Stimulated activated CD4-positive, alpha-beta T cell treated with anti-CD3 and anti-CD28 coated beads, Interleukin-1b, Interleukin-23, amount 100 ng/mL, for 4 hours (primary cell): ENCODE measurements around the gene CEACAM5.
"Not testable (repeated sequence)": the region's sequence is repeated elsewhere in the genome, so short reads cannot be mapped to it uniquely, and the experiment has no call there.

ENCODE experiments used
- DNase-seq, 2 donors: peaks; one replicate each; pipeline ENCODE4 v3.0.0-alpha.2; 2020; ENCODE audit warnings: low read depth in 2 of 2

Gene CEACAM5

DNA sequence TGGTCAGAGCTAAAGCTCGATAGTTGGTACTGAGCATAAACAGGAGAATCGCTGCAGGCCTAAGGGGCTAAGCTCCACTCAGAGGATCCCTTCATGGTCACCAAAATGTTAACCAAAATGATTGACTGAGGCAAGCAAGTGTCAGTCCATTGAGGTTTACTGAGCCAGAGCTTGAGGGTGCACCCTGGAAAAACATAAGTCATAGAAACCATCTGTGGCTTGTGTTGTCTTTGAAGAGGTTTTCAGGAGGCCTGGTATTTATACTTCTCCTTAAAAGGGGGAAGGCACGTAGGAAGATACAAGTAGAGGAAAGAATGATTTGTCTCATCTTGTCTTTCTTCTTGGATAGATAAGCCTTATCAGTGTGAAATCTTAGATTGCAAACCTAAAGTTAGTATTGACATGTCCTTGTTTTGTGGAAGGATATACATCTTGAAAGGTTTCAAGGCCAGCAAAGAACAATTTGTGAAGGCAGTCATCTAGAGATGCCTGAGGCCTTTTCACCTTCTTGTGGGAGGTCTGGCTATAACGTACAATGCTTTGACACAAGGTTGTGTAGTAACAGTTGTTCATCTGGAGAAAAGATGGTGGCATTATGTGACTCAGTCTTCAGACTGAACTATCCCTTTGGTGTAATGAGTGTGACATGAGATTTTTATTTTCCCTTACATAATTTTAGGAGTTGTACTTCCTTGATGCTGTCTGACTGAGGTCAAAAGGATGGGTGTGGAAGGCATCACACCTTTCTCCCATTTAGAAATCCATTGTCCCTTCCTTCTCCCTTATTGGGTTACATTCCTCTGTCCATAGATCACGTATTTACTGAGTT, 32.2 kb downstream of the CEACAM5 start:
- DNase-seq: no peak

DNA sequence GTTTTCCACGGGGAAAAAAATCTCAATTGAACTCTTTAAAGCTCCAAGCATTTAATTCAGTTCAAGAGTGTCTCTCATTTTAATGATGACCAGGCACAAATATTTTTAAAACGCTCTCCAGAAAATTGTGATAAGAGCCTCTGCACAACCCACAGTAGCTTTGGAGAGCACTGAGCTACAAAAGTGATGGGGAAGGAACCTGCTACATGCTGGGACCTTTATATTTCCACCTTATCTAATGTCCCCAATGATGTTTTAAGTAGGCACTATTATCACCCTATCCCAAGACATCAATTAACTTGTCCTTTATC, 32.8 kb downstream of the CEACAM5 start:
- DNase-seq: no peak

DNA sequence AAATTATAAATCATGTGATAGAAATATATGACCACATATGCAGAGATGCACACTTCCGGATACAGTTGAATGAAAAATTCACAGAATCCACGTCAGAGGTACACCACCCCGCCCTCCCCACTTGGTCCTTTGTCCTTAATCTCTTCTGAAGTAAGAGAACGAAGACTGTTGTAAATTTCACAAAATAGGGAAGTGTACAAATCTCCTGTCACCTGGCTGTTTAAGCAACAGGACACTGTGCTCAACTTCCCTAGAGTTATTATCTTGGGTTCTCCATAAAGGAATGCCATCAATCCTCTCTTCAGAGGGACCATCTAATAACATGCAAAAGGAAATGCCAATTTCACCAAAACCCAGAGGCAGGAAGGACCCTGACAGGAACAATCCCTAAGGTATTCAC, 36.4 kb downstream of the CEACAM5 start:
- DNase-seq: no peak

DNA sequence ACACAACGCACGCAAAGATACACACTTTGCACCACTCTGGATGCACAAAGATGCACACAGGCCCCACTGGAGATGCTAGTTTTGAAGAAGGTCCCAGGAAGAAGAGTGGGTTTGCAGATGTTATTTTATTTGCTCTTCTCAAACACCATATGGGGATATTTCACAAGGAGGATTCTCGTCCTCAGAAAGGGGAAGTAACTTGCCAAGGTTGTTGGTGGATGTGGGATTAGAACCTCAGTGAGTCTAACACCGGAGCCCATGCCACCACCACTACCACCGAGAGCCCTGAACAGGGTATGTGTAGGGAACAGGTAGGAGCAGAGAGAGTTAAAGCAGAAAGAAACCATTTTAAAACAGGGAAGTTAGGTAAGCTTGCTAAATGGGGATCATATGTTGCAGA, 37.3 kb downstream of the CEACAM5 start:
- no peak for DNase-seq

DNA sequence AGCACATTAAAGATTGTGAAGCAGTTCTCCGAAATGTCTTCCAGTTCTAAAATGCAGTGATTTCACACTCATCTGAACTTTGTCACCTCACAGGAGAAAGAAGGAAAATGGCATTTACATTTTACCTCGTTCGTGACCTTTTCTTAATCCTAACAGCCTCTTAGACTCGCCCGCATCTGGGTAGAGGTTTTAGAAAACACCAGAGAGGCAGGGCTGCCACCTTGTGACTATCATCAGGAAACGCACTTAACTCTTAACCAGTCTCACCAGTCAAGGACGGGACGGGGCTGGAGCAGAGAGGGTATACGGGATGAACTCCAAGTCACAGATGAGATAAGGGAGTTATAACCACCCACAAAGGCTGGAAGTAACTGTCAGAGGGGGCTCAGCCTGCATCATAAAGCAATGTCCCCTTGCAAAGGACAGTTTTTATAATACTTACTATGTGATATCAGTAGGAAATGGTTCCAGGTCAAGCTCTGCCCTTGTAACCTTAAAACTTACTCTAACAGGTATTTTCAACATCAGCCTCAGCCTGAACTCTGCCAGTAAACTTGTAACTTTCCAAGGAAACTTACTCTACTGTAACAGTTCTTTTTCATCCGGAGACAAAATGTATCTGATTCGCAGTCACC, 38.3 kb downstream of the CEACAM5 start:
- peak; percentile 16 to 20 for DNase-seq

DNA sequence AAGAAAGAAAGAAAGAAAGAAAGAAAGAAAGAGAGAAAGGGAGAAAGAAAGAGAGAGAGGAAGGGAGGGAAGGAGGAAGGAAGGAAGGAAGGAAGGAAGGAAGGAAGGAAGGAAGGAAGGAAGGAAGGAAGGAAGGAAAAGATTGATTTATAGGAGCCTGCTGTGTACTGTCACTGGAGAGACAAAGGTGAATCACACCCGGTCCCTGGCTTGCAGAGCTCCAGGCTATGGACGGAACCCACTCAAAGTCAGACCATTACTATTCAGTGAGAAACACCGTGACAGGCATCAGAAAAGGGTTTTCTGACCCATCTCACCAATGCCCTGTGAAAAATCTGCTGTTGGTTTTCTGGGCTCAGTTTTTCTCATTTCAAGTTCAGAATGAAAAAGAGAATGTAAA, 39.6 kb downstream of the CEACAM5 start:
- no peak for DNase-seq

DNA sequence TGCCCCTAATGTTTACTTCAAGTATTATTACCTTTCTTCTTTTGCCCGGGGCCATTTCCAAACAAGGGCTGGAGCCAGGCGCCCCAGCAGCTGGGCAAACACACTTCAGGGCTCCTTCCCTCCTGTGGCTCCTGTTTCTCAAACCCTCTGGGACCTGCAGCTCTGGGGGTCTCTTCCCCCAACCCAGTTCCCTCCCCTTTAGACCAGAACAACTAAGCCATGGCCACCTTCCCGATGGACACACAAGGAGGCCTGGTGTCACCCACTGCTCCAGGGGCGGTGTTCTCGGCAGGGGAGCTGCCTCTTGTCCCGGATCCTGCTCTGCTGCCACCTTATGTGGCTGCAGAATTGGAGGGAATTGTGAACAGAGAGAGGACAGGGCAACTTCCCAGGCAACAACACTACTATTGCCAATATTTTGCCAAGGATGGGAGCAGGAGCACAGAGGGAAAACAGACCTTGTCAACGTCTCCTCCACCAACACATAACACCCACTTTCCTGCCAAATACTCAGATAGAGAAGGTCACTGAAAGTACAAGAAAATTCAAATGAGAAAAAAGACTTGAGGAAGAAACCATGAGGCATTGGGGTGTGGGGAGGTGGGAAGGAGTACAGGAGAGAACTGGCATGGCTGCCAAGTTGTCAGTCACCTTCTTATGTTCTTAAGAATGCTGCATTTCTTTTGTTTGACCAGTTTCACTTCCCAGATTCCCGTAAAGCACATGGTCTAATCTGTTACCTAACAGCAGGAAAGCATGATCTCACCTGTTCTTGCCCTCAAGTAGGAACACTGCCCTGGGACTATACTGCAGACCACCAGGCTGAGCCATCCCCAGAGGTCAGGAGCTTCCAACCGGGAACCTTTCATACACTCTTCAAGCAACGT, 42.1 kb downstream of the CEACAM5 start:
- DNase-seq: not testable (repeated sequence)

DNA sequence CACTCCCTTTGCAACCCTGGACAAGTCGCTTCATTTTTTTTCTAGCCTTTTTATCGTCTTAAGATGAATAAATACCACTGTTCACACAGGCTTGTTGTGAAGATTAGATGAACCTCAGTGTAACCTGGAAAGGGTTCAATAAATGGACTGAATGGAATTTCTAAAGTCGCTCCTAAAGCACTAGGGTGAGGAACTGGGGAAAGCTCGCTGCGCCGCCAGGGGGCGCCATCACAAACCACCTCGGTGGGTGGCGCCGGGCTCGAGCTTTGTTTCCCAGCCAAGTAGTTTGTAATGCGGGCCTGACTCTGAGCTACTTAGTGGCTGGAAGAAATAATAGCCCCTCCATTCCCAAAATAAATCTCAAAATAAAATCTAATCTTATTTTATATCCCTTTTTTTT, 44.7 kb downstream of the CEACAM5 start:
- DNase-seq: peak; percentile 79 to 82

DNA sequence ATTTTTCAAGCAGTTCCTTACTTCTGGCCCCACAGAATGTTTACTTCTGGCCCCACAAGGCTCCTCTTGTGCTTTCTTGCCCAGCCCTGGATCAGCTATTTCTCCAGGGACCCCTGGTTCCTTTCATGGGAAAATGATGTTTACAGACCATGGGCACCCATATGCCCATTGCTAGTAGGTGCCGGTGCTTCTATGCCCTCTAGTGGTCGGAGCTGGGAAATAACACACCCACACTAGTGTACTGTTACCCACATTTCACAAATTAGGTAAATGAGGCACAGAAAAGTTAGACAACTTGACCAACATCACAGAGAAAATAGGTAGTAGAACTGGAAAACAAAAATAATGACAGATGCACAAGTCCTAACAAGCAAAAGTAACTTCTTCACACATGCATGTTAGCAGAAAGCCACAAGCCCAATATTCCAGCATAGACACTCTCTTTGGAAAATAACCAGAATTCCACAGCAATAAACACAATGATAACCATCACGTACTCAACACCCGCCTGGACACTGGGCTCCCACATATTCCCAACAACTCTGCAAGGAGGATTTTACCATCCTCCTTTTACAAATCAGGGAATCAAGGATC, 45.6 kb downstream of the CEACAM5 start:
- peak; percentile 54 to 71 for DNase-seq

DNA sequence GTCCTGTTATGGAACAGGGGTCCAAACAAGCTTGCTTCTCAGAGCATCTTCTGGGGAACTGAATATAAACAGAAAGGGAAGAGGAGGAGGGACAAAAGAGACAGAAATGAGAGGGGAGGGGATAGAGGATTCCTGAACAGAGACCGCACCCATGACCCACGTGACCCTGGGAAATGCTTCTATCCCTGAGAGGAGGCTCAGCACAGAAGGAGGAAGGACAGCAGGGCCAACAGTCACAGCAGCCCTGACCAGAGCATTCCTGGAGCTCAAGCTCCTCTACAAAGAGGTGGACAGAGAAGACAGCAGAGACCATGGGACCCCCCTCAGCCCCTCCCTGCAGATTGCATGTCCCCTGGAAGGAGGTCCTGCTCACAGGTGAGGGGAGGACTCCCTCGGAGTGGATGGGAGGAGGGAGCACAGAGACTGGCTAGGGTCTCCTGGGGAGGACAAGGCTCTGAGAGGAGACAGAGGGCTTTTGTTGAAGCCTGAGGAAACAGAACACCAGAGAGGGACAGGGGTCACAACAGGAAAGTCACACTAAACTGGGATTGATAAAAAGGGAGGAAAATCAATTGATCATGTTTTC, 47.0 kb downstream of the CEACAM5 start, which contains the start of gene CEACAM6:
Gene CEACAM6, plus strand, starts transcription at position 203 of the 586 bp plus-strand sequence. Its CDS starts 109 bp downstream, at position 312.
- no peak for DNase-seq

DNA sequence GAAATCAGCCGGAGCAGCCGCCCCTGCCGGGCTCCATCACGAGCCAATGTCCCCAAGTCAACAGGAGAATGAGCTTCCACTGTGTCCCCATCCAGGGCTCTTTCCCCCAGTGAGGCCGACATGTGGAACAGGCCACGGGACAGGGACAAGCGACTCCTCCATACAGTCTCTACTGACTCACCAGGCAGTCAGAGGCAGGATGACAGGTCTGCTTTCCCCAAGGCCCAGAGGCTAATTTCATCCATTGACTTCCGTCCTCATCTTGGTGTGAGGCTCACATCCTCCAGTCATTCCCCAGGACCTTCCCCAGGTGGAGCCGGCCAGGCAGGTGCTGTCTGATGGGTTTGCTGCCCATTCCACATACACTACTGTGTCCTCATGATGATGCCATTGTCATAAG, 50.4 kb downstream of the CEACAM5 start:
- no peak for DNase-seq

DNA sequence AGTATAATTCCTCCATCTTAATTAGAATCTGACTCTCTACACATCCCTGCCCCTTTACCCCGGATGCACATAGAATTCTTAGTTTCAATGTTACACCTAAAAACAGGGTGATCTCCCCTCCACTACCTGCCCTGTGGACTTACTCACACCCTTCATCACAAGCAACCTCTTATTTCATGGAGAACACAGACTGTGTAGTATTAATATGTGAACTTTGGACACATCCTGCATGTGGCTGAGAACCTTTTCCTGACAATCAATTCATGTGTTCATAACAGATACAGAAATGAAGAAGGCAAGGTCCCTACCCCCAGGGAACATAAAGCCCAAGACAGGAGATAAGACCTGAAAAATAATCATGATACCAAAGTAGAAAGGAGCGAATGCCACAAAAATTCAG, 58.7 kb downstream of the CEACAM5 start:
- DNase-seq: no peak

DNA sequence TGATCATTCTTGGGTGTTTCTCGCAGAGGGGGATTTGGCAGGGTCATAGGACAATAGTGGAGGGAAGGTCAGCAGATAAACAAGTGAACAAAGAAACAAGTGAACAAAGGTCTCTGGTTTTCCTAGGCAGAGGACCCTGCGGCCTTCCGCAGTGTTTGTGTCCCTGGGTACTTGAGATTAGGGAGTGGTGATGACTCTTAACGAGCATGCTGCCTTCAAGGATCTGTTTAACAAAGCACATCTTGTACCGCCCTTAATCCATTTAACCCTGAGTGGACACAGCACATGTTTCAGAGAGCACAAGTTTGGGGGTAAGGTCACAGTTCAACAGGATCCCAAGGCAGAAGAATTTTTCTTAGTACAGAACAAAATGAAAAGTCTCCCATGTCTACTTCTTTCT, 59.7 kb downstream of the CEACAM5 start:
- not testable (repeated sequence) for DNase-seq

DNA sequence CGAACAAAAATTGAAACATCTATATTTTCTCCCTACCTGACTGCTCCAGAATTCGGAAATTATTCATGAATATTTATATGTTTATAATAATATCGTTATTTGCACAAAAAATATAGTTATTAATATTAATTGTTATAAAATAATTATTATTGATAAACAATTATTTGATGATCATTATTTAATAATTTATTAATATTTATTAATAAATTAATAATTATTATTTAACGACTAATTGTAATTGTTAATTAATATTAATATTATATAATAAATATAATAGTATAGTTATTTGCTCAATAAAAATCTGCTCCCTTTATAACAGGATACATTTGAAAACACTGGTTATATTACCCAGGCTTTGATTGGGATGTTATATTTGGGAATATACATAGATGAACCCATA, 61.2 kb downstream of the CEACAM5 start:
- DNase-seq: no peak

DNA sequence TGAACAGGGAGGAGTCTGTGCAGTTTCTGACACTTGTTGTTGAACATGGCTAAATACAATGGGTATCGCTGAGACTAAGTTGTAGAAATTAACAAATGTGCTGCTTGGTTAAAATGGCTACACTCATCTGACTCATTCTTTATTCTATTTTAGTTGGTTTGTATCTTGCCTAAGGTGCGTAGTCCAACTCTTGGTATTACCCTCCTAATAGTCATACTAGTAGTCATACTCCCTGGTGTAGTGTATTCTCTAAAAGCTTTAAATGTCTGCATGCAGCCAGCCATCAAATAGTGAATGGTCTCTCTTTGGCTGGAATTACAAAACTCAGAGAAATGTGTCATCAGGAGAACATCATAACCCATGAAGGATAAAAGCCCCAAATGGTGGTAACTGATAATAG, 63.0 kb downstream of the CEACAM5 start:
- no peak for DNase-seq

DNA sequence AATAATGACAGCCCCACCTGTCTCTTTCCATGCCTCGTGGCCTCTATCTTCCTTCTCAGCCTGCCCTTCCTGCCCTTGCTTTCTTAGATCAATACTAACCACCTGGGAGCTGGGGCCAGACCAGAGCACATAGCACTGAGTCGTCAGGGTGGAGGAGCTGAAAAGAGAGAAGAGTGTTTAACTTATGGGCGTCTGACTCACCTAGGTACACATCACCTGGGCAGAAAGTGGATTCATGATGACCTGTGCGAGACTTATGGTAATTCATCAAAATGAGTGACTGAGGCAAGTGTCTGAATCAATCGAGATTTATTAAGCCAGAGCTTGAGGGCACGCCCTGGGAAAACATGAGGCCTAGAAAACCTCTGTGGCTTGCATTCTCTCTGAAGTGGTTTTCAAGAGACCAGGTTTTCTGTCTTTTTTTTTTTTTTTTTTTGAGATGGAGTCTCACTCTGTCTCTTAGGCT, 66.1 kb downstream of the CEACAM5 start:
- peak in 1 of 2 donors; percentile 34 for DNase-seq

DNA sequence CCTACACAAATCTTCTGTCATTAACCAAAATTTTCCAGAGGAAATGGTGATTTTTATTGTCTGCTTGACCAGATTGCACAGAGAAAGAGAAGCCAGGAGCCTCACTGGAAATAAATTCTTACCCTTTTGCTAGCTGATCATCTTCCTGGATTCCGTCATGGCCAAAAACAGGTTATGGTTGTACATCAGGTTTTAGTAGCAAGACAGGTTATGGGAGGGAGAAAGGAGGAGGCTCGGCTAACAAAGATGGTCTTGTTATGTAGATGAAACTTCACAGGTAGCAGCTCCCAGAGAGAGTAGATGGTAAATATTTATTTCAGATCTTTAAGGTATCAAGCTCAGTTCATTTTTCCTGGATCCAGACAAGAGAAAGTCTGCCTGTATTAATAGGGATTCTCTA, 68.3 kb downstream of the CEACAM5 start:
- no peak for DNase-seq
